Hematopoietic multipotent progenitor cell (in vitro differentiated cells): ENCODE measurements around the gene DUSP28. TPM values are rescaled to one million over a fixed set of nuclear protein-coding genes. Genes with fewer than 3 reads are reported as not detected.

Experiments used
- total RNA-seq: library from RNA; depleted of rRNA; stranded (reverse); fragments of >200 nt; gene quantifications from one replicate; pipeline ENCODE4 v1.2.3, GENCODE V29; 2012

DUSP28 gene
- total RNA-seq, 1 donor = 8.3 TPM

Other genes starting within 250 kb of the DUSP28 start
- 1.9 TPM for gene GPC1, start 124.7 kb upstream of the DUSP28 start, total RNA-seq
- gene ANKMY1, start 2.4 kb upstream of the DUSP28 start, total RNA-seq = 24.2 TPM
- gene RNPEPL1, start 8.1 kb downstream of the DUSP28 start, total RNA-seq = 45.0 TPM
- 36.6 TPM for gene CAPN10, start 26.4 kb downstream of the DUSP28 start, total RNA-seq
- gene GPR35, start 65.1 kb downstream of the DUSP28 start, total RNA-seq = 7.8 TPM
- under 0.01 TPM for gene AQP12B, start 122.5 kb downstream of the DUSP28 start, total RNA-seq
- not detected for gene AQP12A, start 131.5 kb downstream of the DUSP28 start, total RNA-seq